Brain microvascular endothelial cell (primary cell): ENCODE measurements around the gene KRTAP5-4.
"Not testable (repeated sequence)": the region's sequence is repeated elsewhere in the genome, so short reads cannot be mapped to it uniquely, and the experiment has no call there.

Experiments
- DNase-seq: peaks from one replicate; pipeline ENCODE4 v3.0.0-alpha.2; 2020
- H3K27ac ChIP-seq: fragments of 250-450 bp; sonication (Bioruptor Pico); 2 replicates; pipeline ENCODE4 v1.5.1; 2020; ENCODE audit warnings: mild to moderate bottlenecking, moderate library complexity
- H3K27me3 ChIP-seq: fragments of 250-450 bp; sonication (Bioruptor Pico); replicated peaks from 2 replicates; pipeline ENCODE4 v1.5.1; 2020; ENCODE audit warnings: mild to moderate bottlenecking
- H3K36me3 ChIP-seq: fragments of 250-450 bp; sonication (Bioruptor Pico); replicated peaks from 2 replicates; pipeline ENCODE4 v1.5.1; 2020; ENCODE audit warnings: mild to moderate bottlenecking
- H3K4me3 ChIP-seq: 2 replicates; pipeline ENCODE4 v1.5.1; 2011; ENCODE audit warnings: low read depth, mild to moderate bottlenecking, control low read depth, low read length, moderate library complexity
- in situ Hi-C: cut with HindIII; loops from 2 replicates; pipeline ENCODE4 v1.10.0; 2017; ENCODE audit warnings: low sequenced_read_pairs, low pct_ligation_motif_present
- TF ChIP-seq, protein P1 (sequence below): IDR thresholded peaks from 2 replicates; pipeline ENCODE4 v1.5.1; 2011; ENCODE audit warnings: low read depth, mild to moderate bottlenecking, moderate library complexity, low read length, control low read depth, inconsistent platforms; ENCODE audit errors: missing control alignments

The KRTAP5-4 gene, protein sequence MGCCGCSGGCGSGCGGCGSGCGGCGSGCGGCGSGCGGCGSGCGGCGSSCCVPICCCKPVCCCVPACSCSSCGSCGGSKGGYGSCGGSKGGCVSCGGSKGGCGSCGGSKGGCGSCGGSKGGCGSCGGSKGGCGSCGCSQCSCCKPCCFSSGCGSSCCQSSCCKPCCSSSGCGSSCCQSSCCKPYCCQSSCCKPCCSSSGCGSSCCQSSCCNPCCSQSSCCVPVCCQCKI

DNA sequence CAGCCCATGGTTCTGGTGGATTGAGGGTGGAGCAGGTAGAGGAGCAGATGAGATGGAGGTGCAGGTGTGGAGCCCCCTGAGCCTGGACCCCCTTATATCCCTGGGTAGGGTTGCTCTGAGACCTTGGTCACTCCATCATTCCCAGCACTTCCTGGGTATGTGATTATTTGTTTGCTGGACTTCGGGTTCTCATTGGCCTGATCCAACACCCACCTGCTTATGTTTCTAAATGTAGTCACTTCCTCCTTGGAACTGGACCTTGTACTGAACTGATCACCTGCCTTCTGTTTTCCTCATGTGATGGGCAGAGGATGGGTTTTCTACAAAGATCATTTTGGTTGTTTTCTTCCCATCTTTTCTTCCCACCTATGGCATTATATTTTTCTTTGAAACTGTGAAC lies at the start of gene KRTAP5-4:
KRTAP5-4 (minus strand) TSS at position 53 of the 400 bp plus-strand sequence; CDS start at position 8, 45 bp downstream.
- Histone ChIP-seq H3K4me3 (no peak within 1 kb of the TSS), H3K36me3 (no peaks in the 10 kb centered on the region), H3K27me3 (peaks cover 7% of the 10 kb centered on the region), H3K27ac (no peak within 1 kb of the TSS)
- DNase-seq, result no peak
- in situ Hi-C loops, result no loop called here
- TF ChIP-seq, protein P1, sequence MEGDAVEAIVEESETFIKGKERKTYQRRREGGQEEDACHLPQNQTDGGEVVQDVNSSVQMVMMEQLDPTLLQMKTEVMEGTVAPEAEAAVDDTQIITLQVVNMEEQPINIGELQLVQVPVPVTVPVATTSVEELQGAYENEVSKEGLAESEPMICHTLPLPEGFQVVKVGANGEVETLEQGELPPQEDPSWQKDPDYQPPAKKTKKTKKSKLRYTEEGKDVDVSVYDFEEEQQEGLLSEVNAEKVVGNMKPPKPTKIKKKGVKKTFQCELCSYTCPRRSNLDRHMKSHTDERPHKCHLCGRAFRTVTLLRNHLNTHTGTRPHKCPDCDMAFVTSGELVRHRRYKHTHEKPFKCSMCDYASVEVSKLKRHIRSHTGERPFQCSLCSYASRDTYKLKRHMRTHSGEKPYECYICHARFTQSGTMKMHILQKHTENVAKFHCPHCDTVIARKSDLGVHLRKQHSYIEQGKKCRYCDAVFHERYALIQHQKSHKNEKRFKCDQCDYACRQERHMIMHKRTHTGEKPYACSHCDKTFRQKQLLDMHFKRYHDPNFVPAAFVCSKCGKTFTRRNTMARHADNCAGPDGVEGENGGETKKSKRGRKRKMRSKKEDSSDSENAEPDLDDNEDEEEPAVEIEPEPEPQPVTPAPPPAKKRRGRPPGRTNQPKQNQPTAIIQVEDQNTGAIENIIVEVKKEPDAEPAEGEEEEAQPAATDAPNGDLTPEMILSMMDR, result no peak

DNA sequence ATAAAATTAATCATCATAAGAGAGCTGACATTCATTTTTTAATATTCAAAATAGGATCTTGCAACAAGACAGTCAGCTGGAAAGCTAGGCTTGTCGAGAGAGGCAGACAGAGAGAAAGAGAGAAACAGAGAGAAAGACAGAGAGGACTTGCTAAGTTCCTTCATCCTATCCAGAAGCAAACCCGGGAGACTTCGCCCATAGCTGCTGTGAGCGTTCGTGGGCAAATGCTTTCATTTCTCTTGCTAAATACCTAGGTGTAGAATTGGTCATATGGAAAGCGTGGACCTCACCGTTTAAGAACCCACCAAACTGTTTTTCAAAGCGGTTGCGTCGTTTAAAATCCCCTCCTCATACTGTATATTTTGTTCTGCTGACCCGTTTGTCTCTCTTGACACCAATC lies 49.7 kb upstream of the KRTAP5-4 start:
- Histone ChIP-seq H3K4me3 (no peak overlapping the region), H3K27me3 (peaks cover 33% of the 10 kb centered on the region), H3K27ac (no peak overlapping the region), H3K36me3 (no peaks in the 10 kb centered on the region)
- TF ChIP-seq, protein P1, result no peak
- DNase-seq, result no peak
- in situ Hi-C loops, result no loop called here

DNA sequence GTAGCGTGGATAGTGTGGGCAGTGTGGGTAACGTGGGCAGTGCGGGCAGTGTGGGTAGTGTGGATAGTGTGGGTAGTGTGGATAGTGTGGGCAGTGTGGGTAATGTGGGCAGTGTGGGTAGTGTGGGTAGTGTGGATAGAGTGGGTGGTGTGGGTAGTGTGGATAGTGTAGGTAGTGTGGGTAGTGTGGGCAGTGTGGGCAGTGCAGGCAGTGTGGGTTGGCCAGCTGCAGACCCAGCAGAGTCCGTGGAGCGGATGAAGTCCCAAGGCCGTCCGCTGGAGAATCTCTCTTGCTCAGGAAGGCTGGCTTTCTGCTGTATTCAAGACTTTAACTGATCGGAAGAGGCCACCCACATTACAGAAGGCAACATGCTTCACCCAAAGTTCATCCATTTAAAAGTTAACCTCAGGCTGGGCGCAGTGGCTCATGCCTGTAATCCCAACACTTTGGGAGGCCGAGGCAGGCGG lies 49.0 kb upstream of the KRTAP5-4 start:
- no peak for DNase-seq
- Histone ChIP-seq H3K27ac (no peak overlapping the region), H3K4me3 (no peak overlapping the region), H3K36me3 (no peaks in the 10 kb centered on the region), H3K27me3 (peaks cover 33% of the 10 kb centered on the region)
- TF ChIP-seq, protein P1, result no peak
- in situ Hi-C loops, result no loop called here

DNA sequence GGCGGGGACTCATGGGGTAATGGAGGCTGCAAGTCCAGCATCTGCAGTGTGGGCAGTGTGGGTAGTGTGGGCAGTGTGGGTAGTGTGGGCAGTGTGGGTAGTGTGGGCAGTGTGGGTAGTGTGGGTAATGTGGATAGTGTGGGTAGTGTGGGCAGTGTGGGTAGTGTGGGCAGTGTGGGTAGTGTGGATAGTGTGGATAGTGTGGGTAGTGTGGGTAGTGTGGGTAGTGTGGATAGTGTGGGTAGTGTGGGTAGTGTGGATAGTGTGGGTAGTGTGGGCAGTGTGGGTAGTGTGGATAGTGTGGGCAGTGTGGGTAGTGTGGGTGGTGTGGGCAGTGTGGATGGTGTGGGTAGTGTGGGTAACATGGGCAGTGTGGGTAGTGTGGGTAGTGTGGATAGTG lies 48.5 kb upstream of the KRTAP5-4 start:
- H3K27ac ChIP-seq, in situ Hi-C loops, H3K4me3 ChIP-seq, H3K36me3 ChIP-seq, DNase-seq: not testable (repeated sequence)
- peaks cover 29% of the 10 kb centered on the region for H3K27me3 ChIP-seq

DNA sequence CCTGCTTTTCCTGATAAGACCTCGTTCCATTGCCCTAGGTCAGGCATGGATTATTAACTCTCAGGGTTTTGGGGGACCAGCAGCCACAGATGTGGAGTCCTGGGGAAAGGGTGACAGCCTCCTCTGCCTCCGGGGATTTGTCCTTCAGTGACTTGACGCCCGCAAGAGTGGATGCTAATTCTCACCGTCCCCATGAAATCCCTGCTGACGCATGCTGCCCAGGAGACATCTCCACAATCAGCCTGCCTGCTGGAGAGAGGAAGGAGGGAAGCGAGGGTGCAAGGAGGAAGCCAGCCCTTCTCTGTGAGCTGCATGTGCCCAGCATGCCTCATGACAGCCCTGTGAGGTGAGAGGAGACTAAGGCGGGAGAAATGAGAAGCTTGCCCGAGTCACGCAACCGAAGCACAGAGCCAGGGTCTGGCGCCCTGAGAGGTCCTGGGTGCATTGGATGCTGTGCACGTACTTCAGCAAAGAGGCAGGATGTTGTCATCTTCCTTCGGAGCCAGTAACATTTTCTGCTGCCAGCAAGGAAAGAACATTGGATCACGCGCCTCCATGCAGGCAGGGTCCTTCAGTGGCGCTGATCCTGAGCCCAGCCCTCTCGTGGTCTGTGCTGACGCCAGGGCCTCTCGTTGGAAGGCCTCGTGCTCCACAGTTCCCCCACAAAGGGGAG lies 47.7 kb upstream of the KRTAP5-4 start:
- in situ Hi-C loops, result no loop called here
- H3K36me3 ChIP-seq, result no peaks in the 10 kb centered on the region
- TF ChIP-seq, protein P1, result no peak
- no peak overlapping the region for H3K27ac ChIP-seq
- H3K27me3 ChIP-seq, result peaks cover 21% of the 10 kb centered on the region
- H3K4me3 ChIP-seq, result no peak overlapping the region
- DNase-seq, result no peak

DNA sequence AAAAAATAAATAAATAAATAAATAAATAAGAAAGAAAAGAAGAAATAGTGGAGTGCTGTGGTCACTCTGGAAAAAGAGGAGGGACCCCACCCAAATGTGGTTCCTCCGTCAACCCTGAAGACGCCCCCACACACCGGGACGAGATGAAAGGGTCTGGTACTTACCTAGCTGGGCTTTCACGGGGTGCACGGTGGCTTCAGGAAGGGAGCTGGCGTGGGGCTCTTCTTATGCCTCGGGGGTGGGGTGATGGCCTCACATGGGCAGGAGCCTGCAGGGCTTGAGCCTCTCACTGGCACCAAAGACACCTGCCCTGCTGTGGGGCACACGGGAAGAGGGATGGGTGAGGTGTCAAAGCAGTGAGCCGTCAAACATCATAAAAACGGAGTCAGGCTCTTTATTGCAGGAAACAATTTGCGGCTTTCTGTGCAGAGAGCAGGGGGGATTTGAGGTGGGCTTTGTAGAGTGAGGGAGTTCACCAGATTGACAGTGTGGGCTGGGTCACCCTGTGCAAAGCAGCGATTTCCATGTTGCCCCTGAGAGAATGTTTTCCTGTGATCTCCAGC lies 47.1 kb upstream of the KRTAP5-4 start:
- TF ChIP-seq, protein P1, result no peak

More for the DNA sequence above, 47.1 kb upstream of the KRTAP5-4 start:
- no peak overlapping the region for H3K4me3 ChIP-seq
- no peaks in the 10 kb centered on the region for H3K36me3 ChIP-seq
- peaks cover 15% of the 10 kb centered on the region for H3K27me3 ChIP-seq
- no peak for DNase-seq
- in situ Hi-C loops, result no loop called here
- no peak overlapping the region for H3K27ac ChIP-seq
